Progenitor cell of endocrine pancreas (in vitro differentiated cells): Measurements from ENCODE around the gene PLAC9. TPM values are rescaled to one million over a fixed set of nuclear protein-coding genes. Genes with fewer than 3 reads are reported as not detected.
A peak's percentile ranks its signal among the peaks of the same experiment; 100 is the strongest.

ENCODE experiments used
- DNase-seq: peaks from one replicate; pipeline ENCODE4 v3.0.0; 2021; ENCODE audit warnings: low spot score; ENCODE audit not compliant: unreplicated experiment
- H3K27ac Mint-ChIP-seq: 2 replicates; pipeline ENCODE4 v1.8.0; 2021; ENCODE audit warnings: mild to moderate bottlenecking, moderate library complexity, mixed read lengths
- H3K27me3 Mint-ChIP-seq: 2 replicates; pipeline ENCODE4 v1.8.0; 2021; ENCODE audit warnings: mixed read lengths
- H3K36me3 Mint-ChIP-seq: 2 replicates; pipeline ENCODE4 v1.8.0; 2022; ENCODE audit warnings: mixed read lengths; ENCODE audit not compliant: insufficient read depth
- H3K4me1 Mint-ChIP-seq: 2 replicates; pipeline ENCODE4 v1.8.0; 2021; ENCODE audit warnings: low read depth, mixed read lengths
- H3K4me3 Mint-ChIP-seq: 2 replicates; pipeline ENCODE4 v1.8.0; 2021; ENCODE audit warnings: low read depth, mild to moderate bottlenecking, moderate library complexity, mixed read lengths
- H3K9me3 Mint-ChIP-seq: 2 replicates; pipeline ENCODE4 v1.8.0; 2021; ENCODE audit warnings: low read depth, mixed read lengths
- total RNA-seq: library from RNA; stranded (reverse); gene quantifications from 2 replicates; pipeline ENCODE4 v1.2.1, GENCODE V29; 2021
- TF ChIP-seq, protein P1 (sequence below): fragments of 200-600 bp; sonication (generic); IDR thresholded peaks from one replicate; pipeline ENCODE4 v1.5.0; 2021; ENCODE audit warnings: antibody characterized with exemption, mild to moderate bottlenecking; ENCODE audit not compliant: unreplicated experiment

The PLAC9 gene
- total RNA-seq, 1 donor from 2014 or later, result 0.79 TPM

DNA sequence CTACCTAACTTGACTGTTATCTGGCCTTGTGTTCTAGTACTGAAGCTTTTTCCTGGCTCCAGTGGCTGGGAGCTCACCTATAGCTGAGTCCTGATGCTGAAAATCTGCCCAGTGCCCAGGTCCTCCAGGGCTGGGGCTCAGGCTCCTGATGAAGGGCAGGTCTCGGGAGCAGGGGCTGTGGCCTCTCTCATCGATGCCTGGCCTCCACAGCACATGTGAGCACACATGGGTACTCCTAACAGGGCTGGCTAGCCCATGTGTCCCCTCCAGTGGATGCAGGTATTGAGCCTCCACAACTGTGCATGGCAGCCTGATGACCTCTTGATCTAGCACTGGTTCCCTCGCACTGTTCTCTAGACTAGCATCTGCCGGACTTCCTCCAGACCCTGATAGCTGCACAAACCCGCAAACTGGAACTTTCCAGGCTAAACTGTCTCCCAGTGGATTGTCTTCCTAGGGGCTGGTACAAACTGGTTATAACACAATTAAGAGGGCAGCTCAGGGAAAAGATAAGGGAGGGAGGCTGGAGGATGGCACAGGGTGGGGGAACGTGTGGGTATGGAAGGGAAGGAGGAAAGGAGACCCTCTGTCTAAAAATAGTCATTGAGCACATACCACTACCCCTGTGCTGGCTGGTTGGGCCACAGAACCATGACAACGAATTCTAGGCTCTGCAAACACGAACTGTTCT lies 35.1 kb downstream of the PLAC9 start:
- Mint-ChIP-seq H3K27me3 (no peaks in the 10 kb centered on the region), H3K9me3 (no peaks in the 10 kb centered on the region), H3K4me3 (no peak overlapping the region), H3K4me1 (peaks cover 17% of the 10 kb centered on the region), H3K27ac (no peak overlapping the region), H3K36me3 (peaks cover 10% of the 10 kb centered on the region)
- TF ChIP-seq, protein P1, sequence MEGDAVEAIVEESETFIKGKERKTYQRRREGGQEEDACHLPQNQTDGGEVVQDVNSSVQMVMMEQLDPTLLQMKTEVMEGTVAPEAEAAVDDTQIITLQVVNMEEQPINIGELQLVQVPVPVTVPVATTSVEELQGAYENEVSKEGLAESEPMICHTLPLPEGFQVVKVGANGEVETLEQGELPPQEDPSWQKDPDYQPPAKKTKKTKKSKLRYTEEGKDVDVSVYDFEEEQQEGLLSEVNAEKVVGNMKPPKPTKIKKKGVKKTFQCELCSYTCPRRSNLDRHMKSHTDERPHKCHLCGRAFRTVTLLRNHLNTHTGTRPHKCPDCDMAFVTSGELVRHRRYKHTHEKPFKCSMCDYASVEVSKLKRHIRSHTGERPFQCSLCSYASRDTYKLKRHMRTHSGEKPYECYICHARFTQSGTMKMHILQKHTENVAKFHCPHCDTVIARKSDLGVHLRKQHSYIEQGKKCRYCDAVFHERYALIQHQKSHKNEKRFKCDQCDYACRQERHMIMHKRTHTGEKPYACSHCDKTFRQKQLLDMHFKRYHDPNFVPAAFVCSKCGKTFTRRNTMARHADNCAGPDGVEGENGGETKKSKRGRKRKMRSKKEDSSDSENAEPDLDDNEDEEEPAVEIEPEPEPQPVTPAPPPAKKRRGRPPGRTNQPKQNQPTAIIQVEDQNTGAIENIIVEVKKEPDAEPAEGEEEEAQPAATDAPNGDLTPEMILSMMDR, result no peak
- no peak for DNase-seq

DNA sequence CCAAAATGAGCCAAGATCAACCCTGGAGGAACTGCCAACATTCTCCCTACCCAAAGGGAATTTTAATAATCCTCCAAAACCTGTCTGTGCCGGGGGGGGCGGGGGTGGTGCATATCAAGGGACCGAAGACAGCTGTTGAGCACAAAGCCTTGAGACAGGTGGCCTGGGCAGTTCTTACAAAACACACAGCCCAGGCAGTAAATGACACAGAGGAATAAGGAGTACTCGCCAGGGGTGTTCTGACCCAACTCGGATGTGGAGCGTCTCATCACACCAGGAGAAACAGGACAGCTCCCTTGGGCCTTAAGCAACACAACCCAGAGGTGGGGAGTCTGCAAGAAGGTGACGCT lies 35.6 kb downstream of the PLAC9 start:
- H3K36me3 Mint-ChIP-seq, result peaks cover 9% of the 10 kb centered on the region
- peaks cover 17% of the 10 kb centered on the region for H3K4me1 Mint-ChIP-seq
- TF ChIP-seq, protein P1, result no peak
- no peak overlapping the region for H3K27ac Mint-ChIP-seq
- no peak overlapping the region for H3K4me3 Mint-ChIP-seq
- H3K9me3 Mint-ChIP-seq, result no peaks in the 10 kb centered on the region
- H3K27me3 Mint-ChIP-seq, result no peaks in the 10 kb centered on the region
- DNase-seq, result no peak

DNA sequence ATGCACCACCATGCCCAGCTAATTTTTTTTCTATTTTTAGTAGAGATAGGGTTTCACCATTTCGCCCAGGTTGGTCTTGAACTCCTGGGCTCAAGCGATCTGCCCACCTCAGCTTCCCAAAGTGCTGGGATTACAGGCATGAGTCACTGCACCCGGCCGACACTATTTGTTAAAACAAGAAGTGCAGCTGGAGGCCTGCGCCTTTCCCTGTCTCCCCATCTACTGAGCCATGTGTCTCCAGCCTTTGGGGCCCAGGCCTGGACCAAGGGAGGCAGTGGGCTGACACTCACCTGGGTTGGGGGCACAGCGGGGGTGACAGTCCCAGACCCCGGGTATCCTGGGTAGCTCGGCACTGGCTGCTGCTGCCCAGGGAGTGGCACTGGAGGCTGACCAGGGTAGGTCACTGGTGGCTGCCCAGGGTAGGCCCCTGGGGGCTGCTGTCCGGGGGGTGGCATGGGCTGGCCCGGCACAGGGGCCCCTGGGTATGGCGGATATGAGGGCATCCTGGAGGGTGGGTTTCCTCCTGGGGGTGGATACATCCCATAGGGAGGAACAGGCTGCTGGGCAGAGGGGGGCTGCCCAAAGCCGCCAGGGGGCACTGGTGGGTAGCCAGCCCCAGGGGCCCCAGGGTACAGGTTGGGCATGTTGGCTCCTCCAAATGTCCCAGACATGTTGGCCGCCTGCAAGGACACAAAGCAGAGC lies 36.3 kb downstream of the PLAC9 start:
- Mint-ChIP-seq H3K9me3 (no peaks in the 10 kb centered on the region), H3K36me3 (peaks cover 9% of the 10 kb centered on the region), H3K4me1 (peaks cover 15% of the 10 kb centered on the region), H3K4me3 (no peak overlapping the region), H3K27me3 (no peaks in the 10 kb centered on the region), H3K27ac (no peak overlapping the region)
- TF ChIP-seq, protein P1, result peak; percentile 34
- DNase-seq, result no peak

DNA sequence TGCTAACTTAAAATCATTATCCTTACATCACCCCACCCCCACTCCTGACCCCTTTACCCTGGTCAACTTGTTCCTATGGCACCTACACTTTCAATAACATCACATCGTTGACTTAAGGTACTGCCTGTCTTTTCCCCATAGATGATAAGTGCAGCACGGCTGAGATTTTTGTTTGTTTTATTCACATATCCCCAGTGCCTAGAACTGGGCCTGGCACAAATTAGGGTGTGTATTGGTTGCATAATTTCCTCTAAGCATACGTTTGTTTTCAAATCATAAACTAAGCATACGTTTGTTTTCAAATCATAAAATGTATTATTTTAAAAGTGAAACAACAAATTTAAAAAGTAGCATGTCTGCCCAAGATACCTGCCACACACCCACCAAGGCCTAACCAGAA lies 37.5 kb downstream of the PLAC9 start:
- Mint-ChIP-seq H3K27ac (no peak overlapping the region), H3K4me1 (peaks cover 15% of the 10 kb centered on the region)
- TF ChIP-seq, protein P1, result no peak

DNA sequence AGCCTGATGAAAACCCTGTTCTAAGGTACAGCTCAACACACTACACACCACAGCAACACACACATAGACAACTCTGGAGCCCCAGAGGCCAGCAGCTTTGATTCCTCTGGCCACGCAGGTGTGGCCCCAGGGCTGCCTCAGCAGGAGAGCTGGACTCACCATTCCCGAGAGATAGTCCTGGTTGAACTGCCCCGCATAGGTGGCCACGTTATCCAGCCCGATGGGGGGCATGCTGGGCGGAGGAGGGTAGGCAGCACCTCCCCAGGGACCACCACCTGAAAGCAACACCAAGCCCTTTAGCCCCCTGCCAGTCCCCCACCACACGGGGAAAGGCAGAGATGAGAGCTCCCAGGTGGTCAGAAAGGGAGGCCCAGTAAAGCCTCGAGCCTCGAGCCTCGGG lies 38.1 kb downstream of the PLAC9 start:
- no peaks in the 10 kb centered on the region for H3K9me3 Mint-ChIP-seq
- H3K36me3 Mint-ChIP-seq, result peaks cover 9% of the 10 kb centered on the region
- peak overlapping the region; percentile 64 for H3K27ac Mint-ChIP-seq
- TF ChIP-seq, protein P1, result no peak
- no peak for DNase-seq
- peaks cover 15% of the 10 kb centered on the region for H3K4me1 Mint-ChIP-seq
- H3K27me3 Mint-ChIP-seq, result no peaks in the 10 kb centered on the region
- H3K4me3 Mint-ChIP-seq, result no peak overlapping the region

More for the DNA sequence above, 37.5 kb downstream of the PLAC9 start:
- H3K27me3 Mint-ChIP-seq, result no peaks in the 10 kb centered on the region
- peaks cover 9% of the 10 kb centered on the region for H3K36me3 Mint-ChIP-seq
- no peak for DNase-seq
- no peak overlapping the region for H3K4me3 Mint-ChIP-seq
- no peaks in the 10 kb centered on the region for H3K9me3 Mint-ChIP-seq
